OCI-LY7 (cell line): ENCODE measurements around the gene CDK10. TPM values are rescaled to one million over a fixed set of nuclear protein-coding genes. Genes with fewer than 3 reads are reported as not detected.

Experiments
- BruUV-seq: library from RNA; stranded (reverse); fragments of 400-500 nt; replicated peaks from 2 replicates; lab custom pipeline; 2021; lab: Mats Ljungman, UMichigan
- CTCF ChIA-PET: fragments of 300-600 bp; sonication (Branson Sonifier 250); formaldehyde crosslinking; loops from one replicate; lab custom pipeline; 2022; ENCODE audit warnings: antibody characterized with exemption; ENCODE audit not compliant: unreplicated experiment; lab: Charles Lee
- POLR2A ChIA-PET: fragments of 300-600 bp; sonication (Branson Sonifier 250); formaldehyde crosslinking; loops from one replicate; lab custom pipeline; 2022; ENCODE audit warnings: antibody characterized with exemption; lab: Charles Lee
- DNase-seq: peaks from one replicate; pipeline ENCODE4 v3.0.0-alpha.2; 2015; ENCODE audit warnings: low spot score
- H2AFZ ChIP-seq: fragments of 200-600 bp; sonication (generic), shearing (Covaris generic); 2 replicates; pipeline ENCODE4 v1.6.1; 2014; ENCODE audit warnings: mild to moderate bottlenecking, antibody characterized with exemption, low read length, moderate library complexity
- H3K27ac ChIP-seq: fragments of 200-600 bp; sonication (generic); 2 replicates; pipeline ENCODE4 v1.5.1; 2014; ENCODE audit warnings: mixed run types, low read depth, mild to moderate bottlenecking, moderate library complexity, low read length, inconsistent platforms; ENCODE audit not compliant: poor library complexity, severe bottlenecking
- H3K36me3 ChIP-seq: fragments of 200-600 bp; sonication (generic); 2 replicates; pipeline ENCODE4 v1.6.1; 2014; ENCODE audit warnings: mild to moderate bottlenecking, antibody characterized with exemption, low read length, moderate library complexity, mixed read lengths; ENCODE audit not compliant: insufficient read depth
- H3K4me1 ChIP-seq: fragments of 200-600 bp; sonication (generic); 2 replicates; pipeline ENCODE4 v1.5.1; 2014; ENCODE audit warnings: mild to moderate bottlenecking, low read length; ENCODE audit not compliant: insufficient read depth, poor library complexity, severe bottlenecking
- H3K4me2 ChIP-seq: fragments of 200-600 bp; sonication (generic); 2 replicates; pipeline ENCODE4 v1.6.1; 2014; ENCODE audit warnings: mild to moderate bottlenecking, low read length
- H3K4me3 ChIP-seq: fragments of 200-600 bp; sonication (generic); 2 replicates; pipeline ENCODE4 v1.5.1; 2014; ENCODE audit warnings: mild to moderate bottlenecking, low read depth, low read length; ENCODE audit not compliant: poor library complexity, severe bottlenecking
- H3K79me2 ChIP-seq: fragments of 200-600 bp; sonication (generic); 2 replicates; pipeline ENCODE4 v1.6.1; 2016; ENCODE audit warnings: low read depth, mild to moderate bottlenecking, low read length, moderate library complexity, mixed read lengths; ENCODE audit not compliant: insufficient read depth
- H3K9me2 ChIP-seq: fragments of 200-600 bp; sonication (generic); 2 replicates; pipeline ENCODE4 v1.6.1; 2016; ENCODE audit warnings: mild to moderate bottlenecking, low read length, mixed read lengths; ENCODE audit not compliant: insufficient read depth
- H3K9me3 ChIP-seq: fragments of 200-600 bp; sonication (generic); 2 replicates; pipeline ENCODE4 v1.6.1; 2014; ENCODE audit warnings: mild to moderate bottlenecking, mixed run types, low read length, mixed read lengths
- H4K20me1 ChIP-seq: fragments of 200-600 bp; sonication (generic); 2 replicates; pipeline ENCODE4 v1.6.1; 2014; ENCODE audit warnings: mild to moderate bottlenecking, antibody characterized with exemption, low read length, moderate library complexity, mixed read lengths; ENCODE audit not compliant: insufficient read depth
- CTCF ChIP-seq: fragments of 200-600 bp; sonication (generic); conservative IDR thresholded peaks from 2 replicates; pipeline ENCODE4 v1.5.1; 2014; ENCODE audit warnings: mild to moderate bottlenecking, antibody characterized with exemption, low read length, moderate library complexity, mixed read lengths
- EZH2phosphoT487 ChIP-seq: fragments of 200-600 bp; sonication (generic); IDR thresholded peaks from 2 replicates; pipeline ENCODE4 v1.6.1; 2018; ENCODE audit warnings: low read depth, borderline replicate concordance, mild to moderate bottlenecking, mixed run types, antibody characterized with exemption, low read length, moderate library complexity, mixed read lengths
- intact Hi-C: fragments of 100-400 bp; cut with micrococcal nuclease; formaldehyde crosslinking; loops from one replicate; pipeline ENCODE4 v1.10.0; 2022; ENCODE audit not compliant: unreplicated experiment
- total RNA-seq, 2 experiments: library from RNA; depleted of rRNA in 1 of 2; stranded (reverse); fragments of >200 nt in 1 of 2; shearing (Covaris generic) in 1 of 2; gene quantifications; 2 replicates each; pipeline ENCODE4 v1.2.3, GENCODE V29; 2014 to 2022

CDK10 gene
- total RNA-seq, 2 experiments from 2014 or later: 98.6 to 130 TPM

DNA sequence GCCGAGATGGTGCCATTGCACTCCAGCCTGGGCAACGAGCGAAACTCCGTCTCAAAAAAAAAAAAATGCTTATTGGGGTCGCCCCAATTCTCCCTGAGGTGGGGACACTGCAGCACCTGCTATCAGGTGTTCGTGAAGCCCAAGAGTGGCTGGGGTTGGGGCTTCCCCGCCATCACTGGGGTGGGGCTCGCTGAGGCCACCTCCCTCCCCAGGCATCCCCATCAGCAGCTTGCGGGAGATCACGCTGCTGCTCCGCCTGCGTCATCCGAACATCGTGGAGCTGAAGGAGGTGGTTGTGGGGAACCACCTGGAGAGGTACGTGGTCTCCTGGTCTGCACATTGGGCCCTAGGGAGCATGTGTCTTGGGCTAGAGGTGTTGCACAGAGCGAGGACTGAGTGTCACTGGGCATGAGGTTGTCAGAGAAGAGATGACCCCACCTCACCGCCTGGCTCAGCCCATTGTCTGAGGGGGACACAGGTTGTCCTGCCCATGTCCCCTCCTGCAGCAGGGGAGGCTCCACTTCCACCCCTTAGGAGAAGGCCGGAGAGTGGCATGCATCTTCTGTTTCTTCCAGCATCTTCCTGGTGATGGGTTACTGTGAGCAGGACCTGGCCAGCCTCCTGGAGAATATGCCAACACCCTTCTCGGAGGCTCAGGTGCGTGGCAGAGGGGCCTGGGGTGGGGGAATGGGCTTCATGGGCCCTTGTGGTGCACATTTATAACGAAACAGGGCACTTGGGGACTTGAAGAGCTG is 4.9 kb downstream of the CDK10 start:
- no TSS peak for BruUV-seq
- no peak overlapping the region for H2AFZ ChIP-seq
- POLR2A ChIA-PET: no interaction called here
- H3K27ac ChIP-seq: no peak overlapping the region
- peaks cover 18% of the 10 kb centered on the region for H3K4me1 ChIP-seq
- peaks cover 25% of the 10 kb centered on the region; the same call in 1 of the 2 replicates for H3K79me2 ChIP-seq
- TF ChIP-seq CTCF (no peak), EZH2phosphoT487 (no peak)
- H3K36me3 ChIP-seq: peaks cover 78% of the 10 kb centered on the region
- H3K9me2 ChIP-seq: no peaks in the 10 kb centered on the region
- intact Hi-C loops: no loop called here
- H3K4me3 ChIP-seq: no peak overlapping the region
- no peaks in the 10 kb centered on the region for H3K9me3 ChIP-seq
- no peak for DNase-seq
- H3K4me2 ChIP-seq: no peak overlapping the region
- CTCF ChIA-PET: no interaction called here
- no peaks in the 10 kb centered on the region for H4K20me1 ChIP-seq

DNA sequence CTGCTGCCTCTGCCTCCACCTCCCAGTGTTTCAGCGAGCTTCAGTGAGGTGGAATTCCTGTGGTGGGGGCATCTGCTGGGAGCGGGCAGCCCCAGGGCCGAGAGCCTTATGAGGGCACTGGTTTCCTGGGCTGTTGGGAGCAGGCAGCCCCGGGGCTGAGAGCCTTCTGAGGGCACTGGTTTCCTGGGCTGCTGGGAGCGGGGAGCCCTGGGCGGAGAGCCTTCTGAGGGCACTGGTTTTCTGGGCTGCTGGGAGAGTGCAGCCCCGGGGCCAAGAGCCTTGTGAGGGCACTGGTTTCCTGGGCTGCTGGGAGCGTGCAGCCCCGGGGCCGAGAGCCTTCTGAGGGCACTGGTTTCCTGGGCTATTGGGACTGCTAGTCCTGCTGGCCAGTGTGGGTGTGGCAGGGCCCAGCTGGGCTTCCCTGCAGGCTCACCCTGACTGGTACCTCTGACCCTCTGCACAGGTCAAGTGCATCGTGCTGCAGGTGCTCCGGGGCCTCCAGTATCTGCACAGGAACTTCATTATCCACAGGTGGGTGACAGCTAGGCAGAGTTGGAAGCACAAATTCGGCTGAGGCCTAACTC is 5.6 kb downstream of the CDK10 start:
- Histone ChIP-seq H3K36me3 (peaks cover 82% of the 10 kb centered on the region), H3K9me3 (no peaks in the 10 kb centered on the region), H3K4me2 (no peak overlapping the region), H3K4me3 (no peak overlapping the region), H4K20me1 (no peaks in the 10 kb centered on the region), H3K27ac (no peak overlapping the region), H3K9me2 (no peaks in the 10 kb centered on the region), H2AFZ (no peak overlapping the region), H3K79me2 (peaks cover 23% of the 10 kb centered on the region; the same call in 1 of the 2 replicates), H3K4me1 (peaks cover 23% of the 10 kb centered on the region)
- DNase-seq: no peak
- no peak for TF ChIP-seq EZH2phosphoT487
- no TSS peak for BruUV-seq
- intact Hi-C loops: no loop called here
- CTCF ChIA-PET: no interaction called here
- POLR2A ChIA-PET: no interaction called here

DNA sequence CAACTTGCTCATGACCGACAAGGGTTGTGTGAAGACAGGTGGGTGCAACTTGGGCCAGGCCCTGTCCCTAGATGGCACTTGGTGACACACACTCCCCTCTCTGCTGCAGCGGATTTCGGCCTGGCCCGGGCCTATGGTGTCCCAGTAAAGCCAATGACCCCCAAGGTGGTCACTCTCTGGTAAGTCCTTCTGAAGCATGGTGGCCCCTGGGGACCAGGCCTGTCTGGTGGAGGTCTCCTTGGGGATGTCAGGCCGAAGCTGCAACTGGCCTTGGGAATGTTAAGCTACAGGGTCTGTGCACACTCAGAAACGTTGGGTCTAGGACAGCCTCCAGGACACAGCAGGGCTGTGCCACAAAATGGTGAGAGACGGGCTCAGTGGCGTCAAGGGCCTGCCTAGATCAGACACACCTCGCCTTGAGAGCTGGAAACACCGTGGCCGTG is 6.8 kb downstream of the CDK10 start:
- Histone ChIP-seq H2AFZ (no peak overlapping the region), H3K4me2 (no peak overlapping the region), H3K9me2 (no peaks in the 10 kb centered on the region), H3K9me3 (no peaks in the 10 kb centered on the region), H3K36me3 (peaks cover 80% of the 10 kb centered on the region), H3K4me1 (peaks cover 12% of the 10 kb centered on the region), H3K27ac (no peak overlapping the region), H3K79me2 (peaks cover 11% of the 10 kb centered on the region; the same call in 1 of the 2 replicates), H4K20me1 (no peaks in the 10 kb centered on the region), H3K4me3 (no peak overlapping the region)
- intact Hi-C loops: no loop called here
- TF ChIP-seq CTCF (no peak), EZH2phosphoT487 (no peak)
- ChIA-PET CTCF (no interaction called here), POLR2A (no interaction called here)
- no TSS peak for BruUV-seq
- DNase-seq: no peak
